HL-60/S4 (cell line): ENCODE measurements around the gene TOR1AIP2.

Experiments used
- in situ Hi-C: fragments of 300-500 bp; cut with MboI; formaldehyde crosslinking; loops from 2 replicates; pipeline ENCODE4 v1.14.3; 2022; ENCODE audit warnings: low sequenced_read_pairs

Gene TOR1AIP2

GRCh38 chr1:179877586-179878265 lies at the start of gene TOR1AIP2:
Gene TOR1AIP2 (minus strand): TSS chr1:179877803. CDS start chr1:179852665, 25,138 bp downstream.
- in situ Hi-C loops, result loop anchor here (10.0 kb wide), 1 partner anchor 297 kb away; no protein-coding TSS in a partner anchor

GRCh38 chr1:179926850-179927205 lies 49.2 kb upstream of the TOR1AIP2 start:
- in situ Hi-C loops, result no loop called here

DNA sequence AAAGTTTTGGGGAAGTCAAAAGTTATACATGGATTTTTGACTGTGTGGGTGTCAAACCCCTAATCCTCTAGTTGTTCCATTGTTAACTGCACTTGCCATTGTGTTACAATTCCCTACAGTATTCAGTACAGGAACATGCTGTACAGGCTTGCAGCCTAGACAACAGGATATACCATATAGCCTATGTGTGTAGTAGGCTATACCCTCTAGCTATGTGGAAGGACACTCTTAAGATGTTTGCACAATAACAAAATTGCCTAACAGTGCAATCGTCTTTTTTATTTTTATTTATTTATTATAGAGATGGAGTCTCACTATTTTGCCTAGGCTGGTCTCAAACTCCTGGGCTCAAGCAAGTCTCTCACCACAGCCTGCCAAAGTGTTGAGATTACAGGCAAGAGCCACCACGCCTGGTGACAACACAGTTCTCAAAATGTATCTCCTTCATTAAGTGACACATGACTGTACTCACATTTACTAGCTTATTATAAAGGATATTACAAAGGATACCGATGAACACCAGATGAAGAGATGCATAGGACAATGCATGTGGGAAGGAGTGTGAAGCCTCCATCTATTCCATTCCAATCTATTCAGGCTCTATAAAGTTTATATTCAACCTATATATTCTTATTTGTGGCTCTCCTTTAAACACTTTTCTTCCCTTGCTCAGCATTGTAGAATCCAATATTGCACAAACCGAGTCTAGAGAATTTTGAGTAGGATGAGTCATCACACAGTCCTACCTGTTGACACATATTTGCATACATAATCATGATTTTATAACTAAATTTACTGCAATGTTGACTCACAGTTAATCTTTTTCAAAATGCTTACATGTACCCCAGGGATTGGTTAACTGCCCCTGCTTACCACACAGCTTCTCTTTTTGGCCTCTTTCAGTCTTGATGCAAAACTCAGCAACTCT lies 48.6 kb upstream of the TOR1AIP2 start:
- in situ Hi-C loops, result no loop called here

GRCh38 chr1:179925302-179925701 lies 47.7 kb upstream of the TOR1AIP2 start:
- in situ Hi-C loops, result no loop called here

DNA sequence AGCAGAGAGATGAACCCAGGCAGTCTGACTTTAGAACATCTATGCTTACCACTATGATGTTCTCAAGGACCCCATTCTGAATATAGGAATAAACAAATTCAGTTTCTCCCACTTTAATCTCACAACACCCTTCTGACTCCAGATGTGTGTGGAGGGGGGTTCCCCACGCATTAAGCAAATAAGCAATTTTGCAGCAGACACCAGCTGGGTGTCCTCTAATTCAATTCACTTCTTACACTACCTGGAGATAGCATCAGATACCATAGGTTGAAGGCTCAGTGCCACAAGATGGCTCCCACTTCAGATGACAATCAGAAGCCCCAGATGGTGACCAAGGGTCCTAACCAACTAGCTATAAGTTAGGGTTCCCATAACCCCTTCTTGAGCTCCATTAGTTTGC lies 46.7 kb upstream of the TOR1AIP2 start:
- in situ Hi-C loops, result no loop called here

DNA sequence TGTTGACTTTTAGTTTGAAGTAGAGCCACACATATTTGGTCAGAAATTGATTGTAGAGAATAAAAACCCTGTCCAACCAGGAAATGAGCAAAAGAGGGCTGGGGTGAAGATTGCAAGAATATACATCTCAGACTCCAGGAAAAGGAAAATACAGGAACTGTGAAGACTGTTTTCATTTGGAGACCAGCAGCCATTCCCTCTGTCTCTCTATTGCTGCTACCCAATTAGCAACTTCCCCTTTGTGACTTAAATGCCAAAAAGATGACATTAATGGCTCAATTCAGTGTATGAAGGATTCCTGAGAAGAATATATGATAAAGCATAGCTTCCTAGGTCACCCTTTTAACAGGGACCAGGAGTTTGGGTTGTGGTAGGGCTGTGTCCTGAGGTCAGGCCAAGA lies 45.4 kb upstream of the TOR1AIP2 start:
- in situ Hi-C loops, result no loop called here

DNA sequence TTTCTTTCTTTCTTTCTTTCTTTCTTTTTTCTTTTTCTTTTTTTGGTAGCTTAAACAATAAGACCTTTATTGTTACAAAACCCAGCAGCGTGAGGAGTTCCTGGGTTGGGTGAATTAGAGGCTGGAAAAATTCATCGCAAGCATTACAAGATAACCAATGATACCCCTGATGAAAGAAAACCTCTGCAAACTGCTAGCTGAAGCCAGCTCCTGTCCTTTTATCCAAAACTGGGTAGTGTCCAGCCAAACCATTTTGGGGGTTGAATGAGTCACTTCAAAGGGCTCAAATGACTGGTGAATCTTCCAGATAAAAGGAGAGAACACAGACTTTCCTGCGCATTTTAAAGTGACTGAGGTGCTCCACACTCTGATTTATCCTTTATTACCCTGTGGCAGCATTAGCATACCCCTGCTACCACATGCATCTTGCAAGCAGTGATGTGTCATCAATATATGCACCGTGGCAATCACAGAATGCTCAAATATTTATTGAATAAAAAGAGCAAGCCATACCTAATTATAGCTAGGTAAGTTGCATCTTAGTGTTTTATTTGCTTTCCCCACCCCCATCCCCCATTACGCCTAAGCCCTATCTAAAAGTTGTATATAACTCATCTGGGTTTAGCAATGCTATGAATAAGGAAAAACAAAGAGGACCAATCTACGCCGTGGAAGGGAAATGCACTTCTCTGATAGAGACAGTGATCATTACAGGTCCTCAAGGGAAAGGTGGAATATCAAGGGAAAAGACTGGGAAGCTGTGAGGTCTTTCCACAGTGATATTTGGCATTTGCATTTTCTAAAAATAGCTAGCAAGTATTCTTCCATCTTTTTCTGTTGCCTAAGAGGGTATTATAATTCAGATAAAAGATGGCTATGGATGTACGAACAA lies 44.6 kb upstream of the TOR1AIP2 start:
- in situ Hi-C loops, result no loop called here

DNA sequence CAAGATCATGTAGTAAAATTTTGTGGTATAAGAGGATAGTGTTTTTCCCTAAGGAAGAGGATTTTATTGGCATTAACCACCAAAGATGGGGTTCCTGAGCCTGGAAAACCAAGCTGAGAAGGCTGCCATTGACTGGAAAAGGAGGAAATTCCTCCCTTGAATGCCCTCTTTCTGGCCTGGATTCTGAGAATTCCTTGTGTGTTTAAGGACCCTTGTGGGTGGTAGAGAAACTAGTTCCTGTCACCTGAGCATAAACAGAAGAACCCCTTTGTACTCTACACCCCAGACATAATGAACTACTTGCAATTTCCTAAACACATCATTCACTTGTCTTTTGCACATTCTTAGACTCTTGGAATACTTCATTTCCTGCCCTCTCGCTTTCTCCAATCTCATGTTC lies 43.9 kb upstream of the TOR1AIP2 start:
- in situ Hi-C loops, result no loop called here

GRCh38 chr1:179917601-179918429 lies 40.2 kb upstream of the TOR1AIP2 start:
- in situ Hi-C loops, result no loop called here

GRCh38 chr1:179911812-179912211 lies 34.2 kb upstream of the TOR1AIP2 start:
- in situ Hi-C loops, result no loop called here

- in situ Hi-C loops, result no loop called here
Measured at GRCh38 chr1:179910934-179911333, 33.3 kb upstream of the TOR1AIP2 start.

GRCh38 chr1:179889589-179889988 lies 12.0 kb upstream of the TOR1AIP2 start:
- in situ Hi-C loops, result no loop called here

- in situ Hi-C loops, result no loop called here
Measured at GRCh38 chr1:179888071-179888470, 10.5 kb upstream of the TOR1AIP2 start.

DNA sequence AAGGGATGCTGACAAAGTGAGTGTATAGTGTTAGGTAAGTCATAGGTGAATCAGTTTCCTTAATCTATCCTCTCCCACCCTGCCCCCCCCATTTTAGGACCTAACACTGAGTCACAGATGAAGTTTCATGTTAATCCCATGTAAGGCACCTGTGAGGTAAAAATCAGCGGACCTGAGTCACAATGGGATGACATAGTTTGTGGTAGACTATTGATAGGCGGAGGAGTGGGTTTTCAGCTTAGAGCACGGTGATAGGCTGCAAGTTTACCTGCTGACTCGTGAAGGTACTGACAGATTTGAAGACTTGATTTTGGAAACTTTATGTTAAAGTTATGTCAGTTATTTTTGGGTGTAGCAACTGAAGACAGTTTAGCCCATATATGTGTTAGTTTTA lies 6.1 kb upstream of the TOR1AIP2 start:
- in situ Hi-C loops, result no loop called here

GRCh38 chr1:179883040-179883744 lies 5.6 kb upstream of the TOR1AIP2 start:
- in situ Hi-C loops, result no loop called here

GRCh38 chr1:179882253-179883039 lies 4.8 kb upstream of the TOR1AIP2 start, which contains the start of gene TOR1AIP1:
Gene TOR1AIP1 (plus strand): TSS chr1:179882285. CDS start chr1:179882503, 218 bp downstream.
- in situ Hi-C loops, result no loop called here

- in situ Hi-C loops, result no loop called here
Measured at GRCh38 chr1:179881642-179882252, 4.1 kb upstream of the TOR1AIP2 start.

DNA sequence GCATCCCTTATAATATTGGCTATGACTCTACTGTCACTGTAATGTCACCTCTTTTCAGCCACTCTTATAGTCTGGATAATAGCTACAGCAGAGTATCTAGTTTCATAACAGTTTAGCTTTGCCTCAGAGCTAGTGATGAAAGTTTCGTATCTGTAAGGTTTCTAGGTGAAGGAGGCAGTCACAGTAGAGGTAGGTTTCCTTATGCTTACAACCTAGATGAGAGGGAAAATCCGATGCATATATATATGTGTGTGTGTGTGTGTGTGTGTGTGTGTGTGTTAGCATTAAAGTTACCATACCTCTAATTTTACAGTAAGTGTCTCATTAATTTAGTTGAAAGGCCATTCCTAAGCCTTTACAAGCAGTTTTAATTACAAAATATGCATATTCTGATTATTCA lies 2.2 kb upstream of the TOR1AIP2 start:
- in situ Hi-C loops, result loop anchor here (10.0 kb wide), 1 partner anchor 295 kb away; no protein-coding TSS in a partner anchor
